ENCODE results near the gene MTMR2. TPM values are rescaled to one million over a fixed set of nuclear protein-coding genes. Genes with fewer than 3 reads are reported as not detected.

The MTMR2 gene
- 21.0 and 22.5 TPM in 2 replicates for total RNA-seq

GRCh38 chr11:95923728-95924413, at the start of gene MTMR2:
Gene MTMR2 (minus strand): TSS chr11:95924107. CDS start chr11:95923954, 153 bp downstream.

GRCh38 chr11:95790123-95790932, 133.6 kb downstream of the MTMR2 start, which contains the start of gene CEP57:
Gene CEP57 (plus strand): TSS chr11:95790498. CDS start chr11:95790699, 201 bp downstream.

DNA sequence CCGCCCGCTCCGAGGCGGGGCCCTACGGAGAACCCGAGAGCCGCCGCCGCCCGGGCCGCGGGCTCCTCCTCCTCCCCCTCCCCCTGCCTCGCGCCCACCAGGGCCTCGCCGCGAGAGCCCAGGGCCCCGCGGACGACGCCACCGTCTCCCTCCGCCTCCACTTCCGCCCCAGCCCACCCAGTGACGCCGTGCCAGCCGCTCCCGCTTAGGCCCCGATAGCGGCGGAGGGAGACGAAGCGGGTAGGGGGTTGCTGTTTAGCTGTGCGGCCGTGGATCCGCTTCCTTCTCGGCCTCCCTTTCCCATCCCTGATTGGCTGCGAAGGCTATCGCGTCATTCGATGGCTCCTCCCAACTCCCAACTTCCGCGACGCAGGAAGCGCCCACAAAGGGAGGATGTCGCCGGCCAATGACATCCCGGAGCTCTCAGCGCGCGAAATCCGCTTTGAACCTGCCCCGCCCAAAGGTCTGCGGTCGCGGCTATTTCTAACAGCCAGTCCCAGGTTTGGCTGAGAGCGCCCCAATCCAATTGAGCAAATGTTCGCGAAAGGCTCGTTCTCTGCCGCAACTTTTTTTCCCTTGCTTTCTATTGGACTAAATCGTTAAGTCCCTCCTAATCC, 134.3 kb downstream of the MTMR2 start, which contains the start of gene FAM76B:
Gene FAM76B (minus strand): TSS at position 277 of the 617 bp plus-strand sequence. CDS start 304 bp downstream, outside the sequence.

Other genes with a start within 250 kb of the MTMR2 start
- gene FAM76B, start 134.3 kb downstream of the MTMR2 start, total RNA-seq, result 11.6 and 15.6 TPM in 2 replicates
- gene CEP57, start 133.6 kb downstream of the MTMR2 start, total RNA-seq, result 26.5 and 37.3 TPM in 2 replicates

Data from bronchus fibroblast of lung (primary cell).